HepG2 (cell line): ENCODE data around the gene DCK. TPM values are rescaled to one million over a fixed set of nuclear protein-coding genes. Genes with fewer than 3 reads are reported as not detected.

Source experiments
- ATAC-seq: fragments of 200-7000 bp; cut with Tn5 transposase; 3 replicates; pipeline ENCODE4 v1.9.1; 2020; ENCODE audit warnings: mild to moderate bottlenecking, moderate library complexity
- BruUV-seq: library from RNA; stranded (reverse); fragments of 400-500 nt; replicated peaks from 2 replicates; lab custom pipeline; 2021; lab: Mats Ljungman, UMichigan
- CTCF ChIA-PET: fragments of 300-600 bp; formaldehyde crosslinking; extraction: SDS; loops from one replicate; lab custom pipeline; 2021; ENCODE audit warnings: low total read pairs, inconsistent platforms, low intra/inter-chr PET ratio; lab: Yijun Ruan, JAX
- POLR2A ChIA-PET: fragments of 350-600 bp; sonication (Branson Sonifier 250); formaldehyde crosslinking; loops from one replicate; lab custom pipeline; 2020; ENCODE audit warnings: antibody characterized with exemption, inconsistent platforms; lab: Yijun Ruan, JAX
- DNase-seq: peaks from one replicate; pipeline ENCODE4 v3.0.0-alpha.2; 2015; ENCODE audit warnings: low spot score
- FAIRE-seq: peaks from 3 replicates; lab custom pipeline; 2011; peaks lifted over from hg19 to GRCh38; lab: Jason Lieb, UNC
- H2AFZ ChIP-seq: one replicate; pipeline ENCODE4 v1.6.1; 2011; ENCODE audit warnings: low read length, inconsistent platforms
- H3K27ac ChIP-seq: fragments of 300-600 bp; 3 replicates; pipeline ENCODE4 v1.8.0; 2011; ENCODE audit warnings: mixed run types, mild to moderate bottlenecking, mixed read lengths, low read length, inconsistent platforms; ENCODE audit not compliant: insufficient read depth; ENCODE audit errors: extremely low read length
- H3K27me3 ChIP-seq, 2 experiments: fragments of 200-600 bp in 1 of 2; 2 replicates in 1 of 2; 3 replicates in 1 of 2; pipeline versions ENCODE4 v1.6.0 to v1.8.0; 2011; ENCODE audit warnings: low read length in 2 of 2, mild to moderate bottlenecking in 2 of 2, moderate library complexity in 2 of 2, inconsistent platforms in 1 of 2; ENCODE audit not compliant: insufficient read depth in 2 of 2, control insufficient read depth in 1 of 2
- H3K36me3 ChIP-seq, 2 experiments: fragments of 200-600 bp in 1 of 2; replicated peaks in 1 of 2; 2 replicates in 1 of 2; 3 replicates in 1 of 2; pipeline versions ENCODE4 v1.5.1 to v1.8.0; 2011; ENCODE audit warnings: low read length in 2 of 2, inconsistent platforms in 1 of 2; ENCODE audit not compliant: insufficient read depth in 2 of 2, control insufficient read depth in 1 of 2
- H3K4me1 ChIP-seq: 2 replicates; pipeline ENCODE4 v1.5.1; 2012; ENCODE audit warnings: low read length, inconsistent platforms; ENCODE audit not compliant: insufficient read depth
- H3K4me2 ChIP-seq: 2 replicates; pipeline ENCODE4 v1.6.0; 2011; ENCODE audit warnings: low read depth, low read length, inconsistent platforms
- H3K4me3 ChIP-seq, 3 experiments: fragments of 200-600 bp in 1 of 3; sonication (generic), shearing (Covaris generic) in 1 of 3; replicated peaks in 1 of 3; 2 replicates each; pipeline ENCODE4 v1.5.1; 2011 to 2016; ENCODE audit warnings: low read length in 3 of 3, inconsistent platforms in 2 of 3, low read depth in 2 of 3, mild to moderate bottlenecking in 2 of 3, control low read depth in 1 of 3, mixed read lengths in 1 of 3; ENCODE audit not compliant: insufficient read depth in 1 of 3
- H3K79me2 ChIP-seq: one replicate; pipeline ENCODE4 v1.6.1; 2011; ENCODE audit warnings: low read length, inconsistent platforms; ENCODE audit not compliant: insufficient read depth
- H3K9ac ChIP-seq: 2 replicates; pipeline ENCODE4 v1.6.0; 2011; ENCODE audit warnings: mild to moderate bottlenecking, low read depth, low read length, inconsistent platforms; ENCODE audit not compliant: insufficient read depth
- H3K9me3 ChIP-seq: 2 replicates; pipeline ENCODE4 v1.5.1; 2012; ENCODE audit warnings: mild to moderate bottlenecking, low read length
- H4K20me1 ChIP-seq: 2 replicates; pipeline ENCODE4 v1.6.0; 2011; ENCODE audit warnings: inconsistent platforms, mild to moderate bottlenecking, low read length, moderate library complexity; ENCODE audit not compliant: insufficient read depth
- CBX1 ChIP-seq: IDR thresholded peaks from one replicate; pipeline ENCODE4 v1.6.1; 2016; ENCODE audit warnings: antibody characterized with exemption, low read depth
- KDM2A ChIP-seq: sonication (generic); formaldehyde crosslinking; IDR thresholded peaks from 2 replicates; pipeline ENCODE4 v1.4.0; 2020; ENCODE audit warnings: low read depth, missing genetic modification reagents, borderline replicate concordance
- KLF12 ChIP-seq: sonication (generic); formaldehyde crosslinking; IDR thresholded peaks from 2 replicates; pipeline ENCODE4 v1.4.0; 2020; ENCODE audit warnings: missing genetic modification reagents, borderline replicate concordance
- NKX3-1 ChIP-seq: sonication (generic); formaldehyde crosslinking; IDR thresholded peaks from 2 replicates; pipeline ENCODE4 v1.5.0; 2020; ENCODE audit warnings: missing genetic modification reagents
- SIN3A ChIP-seq: IDR thresholded peaks from 2 replicates; pipeline ENCODE4 v1.6.1; 2011; ENCODE audit warnings: low read depth, mild to moderate bottlenecking, control low read depth, low read length, borderline replicate concordance
- SMAD3 ChIP-seq: sonication (generic); formaldehyde crosslinking; IDR thresholded peaks from 2 replicates; pipeline ENCODE4 v1.4.0; 2020; ENCODE audit warnings: missing genetic modification reagents
- ZFP1 ChIP-seq: IDR thresholded peaks from 2 replicates; pipeline ENCODE4 v1.6.1; 2016
- ZNF205 ChIP-seq: IDR thresholded peaks from 2 replicates; pipeline ENCODE4 v1.6.1; 2018; ENCODE audit warnings: missing biosample characterization, missing genetic modification reagents
- ZNF329 ChIP-seq: sonication (generic); formaldehyde crosslinking; IDR thresholded peaks from 2 replicates; pipeline ENCODE4 v1.9.0; 2021; ENCODE audit warnings: low read depth, mild to moderate bottlenecking, missing genetic modification reagents
- ZNF619 ChIP-seq: sonication (generic); formaldehyde crosslinking; IDR thresholded peaks from 2 replicates; pipeline ENCODE4 v1.4.0; 2020; ENCODE audit warnings: mild to moderate bottlenecking, missing genetic modification reagents
- ZNF83 ChIP-seq: sonication (generic); formaldehyde crosslinking; IDR thresholded peaks from 2 replicates; pipeline ENCODE4 v1.4.0; 2020; ENCODE audit warnings: missing genetic modification reagents, mild to moderate bottlenecking, borderline replicate concordance
- ZSCAN5A ChIP-seq: sonication (generic); formaldehyde crosslinking; IDR thresholded peaks from 2 replicates; pipeline ENCODE4 v1.8.0; 2022; ENCODE audit warnings: mild to moderate bottlenecking, missing genetic modification reagents, borderline replicate concordance
- WGBS: methylation state at CpG from one replicate; pipeline ENCODE4 v1.1.6; 2017; ENCODE audit warnings: low lambda C conversion rate; 5-methylcytosine and 5-hydroxymethylcytosine counted together
- in situ Hi-C: cut with HindIII; loops from 2 replicates; pipeline ENCODE4 v1.10.0; 2017; ENCODE audit warnings: low pct_unique_long_range_greater_than_20kb; ENCODE audit not compliant: extremely low pct_ligation_motif_present
- intact Hi-C: fragments of 100-400 bp; cut with micrococcal nuclease; formaldehyde crosslinking; loops from one replicate; pipeline ENCODE4 v1.10.0; 2022; ENCODE audit not compliant: unreplicated experiment
- polyA plus RNA-seq, 8 experiments: library from polyadenylated mRNA; depleted of rRNA in 3 of 8; stranded (reverse) in 7 of 8; unstranded in 1 of 8; fragments of >200 nt; fragmentation: Illumina TruSeq in 4 of 8; extraction: Trizol in 4 of 8; gene quantifications; 2 replicates each; pipeline versions ENCODE4 v1.2.1 to v1.2.3, GENCODE V29; 2011 to 2016; ENCODE audit warnings: low read depth in 4 of 8, missing spikeins in 1 of 8, mixed read lengths in 1 of 8; ENCODE audit not compliant: insufficient read depth in 1 of 8
- total RNA-seq, 5 experiments: library from RNA; depleted of rRNA; stranded (reverse); fragments of >200 nt; fragmentation: Illumina TruSeq; extraction: Trizol; gene quantifications; 2 replicates each; pipeline ENCODE4 v1.2.3, GENCODE V29; 2016; ENCODE audit warnings: low read depth in 1 of 5
- TF ChIP-seq, protein P1 (sequence below): sonication (generic); formaldehyde crosslinking; IDR thresholded peaks from 2 replicates; pipeline ENCODE4 v1.5.0; 2020; ENCODE audit warnings: missing genetic modification reagents, mild to moderate bottlenecking, borderline replicate concordance
- TF ChIP-seq, protein P2 (sequence below): sonication (generic); formaldehyde crosslinking; IDR thresholded peaks from 2 replicates; pipeline ENCODE4 v1.4.0; 2020; ENCODE audit warnings: mild to moderate bottlenecking, low read depth, missing genetic modification reagents
- TF ChIP-seq, protein P3 (sequence below): IDR thresholded peaks from 2 replicates; pipeline ENCODE4 v1.6.1; 2018; ENCODE audit warnings: missing genetic modification reagents, mild to moderate bottlenecking, missing compliant biosample characterization

Gene DCK
- total and polyA plus RNA-seq, 2 of the 13 experiments (the other 11 are each of a cell fraction or from before 2014, with no cell fraction given) = 5.7 to 21.8 TPM

- no peaks in the 10 kb centered on the region for H3K9me3 ChIP-seq
- no peak for DNase-seq
- intact Hi-C loops = no loop called here
- 0 out of 2 replicates have a peak, but pooled peaks cover 3% of the 10 kb centered on the region for H4K20me1 ChIP-seq
- H3K4me1 ChIP-seq = peaks cover 16% of the 10 kb centered on the region
- H3K27me3 ChIP-seq = peaks cover 0 to 8% of the 10 kb centered on the region in 2 experiments; a peak in 2 of 5 replicates
- no peak overlapping the region for H3K4me2 ChIP-seq
- CTCF ChIA-PET = no interaction called here
- in situ Hi-C loops = no loop called here
- no peak for ATAC-seq
- H3K36me3 ChIP-seq = no peaks in the 10 kb centered on the region
- H3K9ac ChIP-seq = no peak overlapping the region
- no peak for FAIRE-seq
- TF ChIP-seq, protein P1, sequence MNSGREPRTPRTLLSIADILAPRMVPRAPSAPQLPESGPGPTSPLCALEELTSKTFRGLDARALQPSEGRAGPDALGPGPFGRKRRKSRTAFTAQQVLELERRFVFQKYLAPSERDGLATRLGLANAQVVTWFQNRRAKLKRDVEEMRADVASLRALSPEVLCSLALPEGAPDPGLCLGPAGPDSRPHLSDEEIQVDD (CRISPR knock-in tag) = no peak
- no peak for TF ChIP-seq SMAD3
- no peak for TF ChIP-seq ZFP1 (CRISPR knock-in tag)
- no peak for TF ChIP-seq ZNF619
- no peak for TF ChIP-seq NKX3-1 (CRISPR knock-in tag)
- TF ChIP-seq ZSCAN5A (CRISPR knock-in tag) = no peak
- no peak for TF ChIP-seq ZNF329
- TF ChIP-seq ZNF83 (CRISPR knock-in tag) = no peak
- TF ChIP-seq ZNF205 (CRISPR knock-in tag) = no peak
- TF ChIP-seq KLF12 (CRISPR knock-in tag) = no peak
- TF ChIP-seq CBX1 = no peak
- no peak for TF ChIP-seq SIN3A
- TF ChIP-seq, protein P2, sequence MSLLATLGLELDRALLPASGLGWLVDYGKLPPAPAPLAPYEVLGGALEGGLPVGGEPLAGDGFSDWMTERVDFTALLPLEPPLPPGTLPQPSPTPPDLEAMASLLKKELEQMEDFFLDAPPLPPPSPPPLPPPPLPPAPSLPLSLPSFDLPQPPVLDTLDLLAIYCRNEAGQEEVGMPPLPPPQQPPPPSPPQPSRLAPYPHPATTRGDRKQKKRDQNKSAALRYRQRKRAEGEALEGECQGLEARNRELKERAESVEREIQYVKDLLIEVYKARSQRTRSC (CRISPR knock-in tag) = no peak
- TF ChIP-seq, protein P3, sequence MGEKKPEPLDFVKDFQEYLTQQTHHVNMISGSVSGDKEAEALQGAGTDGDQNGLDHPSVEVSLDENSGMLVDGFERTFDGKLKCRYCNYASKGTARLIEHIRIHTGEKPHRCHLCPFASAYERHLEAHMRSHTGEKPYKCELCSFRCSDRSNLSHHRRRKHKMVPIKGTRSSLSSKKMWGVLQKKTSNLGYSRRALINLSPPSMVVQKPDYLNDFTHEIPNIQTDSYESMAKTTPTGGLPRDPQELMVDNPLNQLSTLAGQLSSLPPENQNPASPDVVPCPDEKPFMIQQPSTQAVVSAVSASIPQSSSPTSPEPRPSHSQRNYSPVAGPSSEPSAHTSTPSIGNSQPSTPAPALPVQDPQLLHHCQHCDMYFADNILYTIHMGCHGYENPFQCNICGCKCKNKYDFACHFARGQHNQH (CRISPR knock-in tag) = no peak
- TF ChIP-seq KDM2A (CRISPR knock-in tag) = no peak
- H2AFZ ChIP-seq = no peak overlapping the region
- POLR2A ChIA-PET = no interaction called here
- no peaks in the 10 kb centered on the region for H3K79me2 ChIP-seq
- no TSS peak for BruUV-seq
- no peak overlapping the region for H3K27ac ChIP-seq
- 47% methylated on average over 2 of the region's 2 CpGs for WGBS
- no peak overlapping the region for H3K4me3 ChIP-seq
Measured at GRCh38 chr4:71062436-71062835, 69.0 kb downstream of the DCK start.
